OCI-LY7 (cell line): ENCODE measurements around the gene CDC6.

Source experiments
- EZH2phosphoT487 ChIP-seq: fragments of 200-600 bp; sonication (generic); IDR thresholded peaks from 2 replicates; pipeline ENCODE4 v1.6.1; 2018; ENCODE audit warnings: low read depth, borderline replicate concordance, mild to moderate bottlenecking, mixed run types, antibody characterized with exemption, low read length, moderate library complexity, mixed read lengths
- TF ChIP-seq, protein P1 (sequence below): fragments of 200-600 bp; sonication (generic); conservative IDR thresholded peaks from 2 replicates; pipeline ENCODE4 v1.5.1; 2014; ENCODE audit warnings: mild to moderate bottlenecking, antibody characterized with exemption, low read length, moderate library complexity, mixed read lengths

DNA sequence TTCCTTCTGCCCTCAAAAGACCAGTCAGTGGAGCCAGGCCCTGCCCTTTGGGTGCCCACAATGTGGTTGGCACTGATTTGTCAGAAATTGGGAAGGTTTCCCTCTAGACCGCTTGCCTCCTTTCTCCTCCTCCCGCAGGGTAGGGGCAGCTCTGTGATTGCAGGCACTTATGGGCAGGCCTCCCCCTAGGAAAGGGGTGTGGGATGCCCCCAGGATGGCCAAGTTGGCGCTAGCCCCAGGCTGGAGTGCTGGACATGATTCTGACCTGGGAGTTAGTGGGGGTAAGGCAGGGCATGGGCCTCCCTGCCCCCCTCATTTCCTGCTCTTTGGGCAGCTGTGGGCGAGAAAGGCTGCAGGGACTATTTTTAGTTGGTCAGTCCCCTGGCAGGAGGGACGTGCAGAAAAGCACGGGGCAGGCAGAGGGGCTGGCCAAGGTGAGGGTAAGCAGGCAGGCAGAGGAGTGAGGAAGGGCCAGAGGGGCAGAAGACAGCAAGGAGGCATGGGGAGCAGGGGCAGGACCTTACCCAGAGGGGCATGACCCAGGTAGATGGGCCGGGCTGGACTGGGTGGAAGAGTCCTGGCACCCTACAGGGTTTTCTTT is 24.6 kb downstream of the CDC6 start:
- TF ChIP-seq, protein P1, sequence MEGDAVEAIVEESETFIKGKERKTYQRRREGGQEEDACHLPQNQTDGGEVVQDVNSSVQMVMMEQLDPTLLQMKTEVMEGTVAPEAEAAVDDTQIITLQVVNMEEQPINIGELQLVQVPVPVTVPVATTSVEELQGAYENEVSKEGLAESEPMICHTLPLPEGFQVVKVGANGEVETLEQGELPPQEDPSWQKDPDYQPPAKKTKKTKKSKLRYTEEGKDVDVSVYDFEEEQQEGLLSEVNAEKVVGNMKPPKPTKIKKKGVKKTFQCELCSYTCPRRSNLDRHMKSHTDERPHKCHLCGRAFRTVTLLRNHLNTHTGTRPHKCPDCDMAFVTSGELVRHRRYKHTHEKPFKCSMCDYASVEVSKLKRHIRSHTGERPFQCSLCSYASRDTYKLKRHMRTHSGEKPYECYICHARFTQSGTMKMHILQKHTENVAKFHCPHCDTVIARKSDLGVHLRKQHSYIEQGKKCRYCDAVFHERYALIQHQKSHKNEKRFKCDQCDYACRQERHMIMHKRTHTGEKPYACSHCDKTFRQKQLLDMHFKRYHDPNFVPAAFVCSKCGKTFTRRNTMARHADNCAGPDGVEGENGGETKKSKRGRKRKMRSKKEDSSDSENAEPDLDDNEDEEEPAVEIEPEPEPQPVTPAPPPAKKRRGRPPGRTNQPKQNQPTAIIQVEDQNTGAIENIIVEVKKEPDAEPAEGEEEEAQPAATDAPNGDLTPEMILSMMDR = no peak
- TF ChIP-seq EZH2phosphoT487 = no peak
